ENCODE data around the gene DIABLO. TPM values are rescaled to one million over a fixed set of nuclear protein-coding genes. Genes with fewer than 3 reads are reported as not detected.
A peak's percentile ranks its signal among the peaks of the same experiment; 100 is the strongest.

The DIABLO gene
- total and polyA plus RNA-seq, 9 of the 15 experiments (the other 6 are each of a cell fraction or from before 2014, with no cell fraction given): 37.3 to 101 (median 80.1) TPM

GRCh38 chr12:122266230-122266901 is 40.5 kb upstream of the DIABLO start, which contains the start of gene VPS33A (continued):
- TF ChIP-seq, protein P1, sequence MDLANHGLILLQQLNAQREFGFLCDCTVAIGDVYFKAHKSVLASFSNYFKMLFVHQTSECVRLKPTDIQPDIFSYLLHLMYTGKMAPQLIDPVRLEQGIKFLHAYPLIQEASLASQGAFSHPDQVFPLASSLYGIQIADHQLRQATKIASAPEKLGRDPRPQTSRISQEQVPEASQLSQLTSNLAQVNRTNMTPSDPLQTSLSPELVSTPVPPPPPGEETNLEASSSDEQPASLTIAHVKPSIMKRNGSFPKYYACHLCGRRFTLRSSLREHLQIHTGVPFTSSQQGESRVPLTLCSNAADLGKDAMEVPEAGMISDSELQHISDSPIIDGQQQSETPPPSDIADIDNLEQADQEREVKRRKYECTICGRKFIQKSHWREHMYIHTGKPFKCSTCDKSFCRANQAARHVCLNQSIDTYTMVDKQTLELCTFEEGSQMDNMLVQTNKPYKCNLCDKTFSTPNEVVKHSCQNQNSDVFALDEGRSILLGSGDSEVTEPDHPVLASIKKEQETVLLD (IDR thresholded peaks at IDR 0.05): peak; percentile 91
- TF ChIP-seq PKNOX1 (IDR thresholded peaks at IDR 0.05): no peak
- TF ChIP-seq TRIM24 (IDR thresholded peaks at IDR 0.05): peak in 1 of 2 experiments; percentile 63; a peak in 1 of 4 replicates
- TF ChIP-seq, protein P2, sequence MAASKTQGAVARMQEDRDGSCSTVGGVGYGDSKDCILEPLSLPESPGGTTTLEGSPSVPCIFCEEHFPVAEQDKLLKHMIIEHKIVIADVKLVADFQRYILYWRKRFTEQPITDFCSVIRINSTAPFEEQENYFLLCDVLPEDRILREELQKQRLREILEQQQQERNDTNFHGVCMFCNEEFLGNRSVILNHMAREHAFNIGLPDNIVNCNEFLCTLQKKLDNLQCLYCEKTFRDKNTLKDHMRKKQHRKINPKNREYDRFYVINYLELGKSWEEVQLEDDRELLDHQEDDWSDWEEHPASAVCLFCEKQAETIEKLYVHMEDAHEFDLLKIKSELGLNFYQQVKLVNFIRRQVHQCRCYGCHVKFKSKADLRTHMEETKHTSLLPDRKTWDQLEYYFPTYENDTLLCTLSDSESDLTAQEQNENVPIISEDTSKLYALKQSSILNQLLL (CRISPR knock-in tag; IDR thresholded peaks at IDR 0.05; ENCODE audit: borderline replicate concordance): no peak
- TF ChIP-seq, protein P3, sequence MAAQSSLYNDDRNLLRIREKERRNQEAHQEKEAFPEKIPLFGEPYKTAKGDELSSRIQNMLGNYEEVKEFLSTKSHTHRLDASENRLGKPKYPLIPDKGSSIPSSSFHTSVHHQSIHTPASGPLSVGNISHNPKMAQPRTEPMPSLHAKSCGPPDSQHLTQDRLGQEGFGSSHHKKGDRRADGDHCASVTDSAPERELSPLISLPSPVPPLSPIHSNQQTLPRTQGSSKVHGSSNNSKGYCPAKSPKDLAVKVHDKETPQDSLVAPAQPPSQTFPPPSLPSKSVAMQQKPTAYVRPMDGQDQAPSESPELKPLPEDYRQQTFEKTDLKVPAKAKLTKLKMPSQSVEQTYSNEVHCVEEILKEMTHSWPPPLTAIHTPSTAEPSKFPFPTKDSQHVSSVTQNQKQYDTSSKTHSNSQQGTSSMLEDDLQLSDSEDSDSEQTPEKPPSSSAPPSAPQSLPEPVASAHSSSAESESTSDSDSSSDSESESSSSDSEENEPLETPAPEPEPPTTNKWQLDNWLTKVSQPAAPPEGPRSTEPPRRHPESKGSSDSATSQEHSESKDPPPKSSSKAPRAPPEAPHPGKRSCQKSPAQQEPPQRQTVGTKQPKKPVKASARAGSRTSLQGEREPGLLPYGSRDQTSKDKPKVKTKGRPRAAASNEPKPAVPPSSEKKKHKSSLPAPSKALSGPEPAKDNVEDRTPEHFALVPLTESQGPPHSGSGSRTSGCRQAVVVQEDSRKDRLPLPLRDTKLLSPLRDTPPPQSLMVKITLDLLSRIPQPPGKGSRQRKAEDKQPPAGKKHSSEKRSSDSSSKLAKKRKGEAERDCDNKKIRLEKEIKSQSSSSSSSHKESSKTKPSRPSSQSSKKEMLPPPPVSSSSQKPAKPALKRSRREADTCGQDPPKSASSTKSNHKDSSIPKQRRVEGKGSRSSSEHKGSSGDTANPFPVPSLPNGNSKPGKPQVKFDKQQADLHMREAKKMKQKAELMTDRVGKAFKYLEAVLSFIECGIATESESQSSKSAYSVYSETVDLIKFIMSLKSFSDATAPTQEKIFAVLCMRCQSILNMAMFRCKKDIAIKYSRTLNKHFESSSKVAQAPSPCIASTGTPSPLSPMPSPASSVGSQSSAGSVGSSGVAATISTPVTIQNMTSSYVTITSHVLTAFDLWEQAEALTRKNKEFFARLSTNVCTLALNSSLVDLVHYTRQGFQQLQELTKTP (IDR thresholded peaks at IDR 0.05; ENCODE audit: low read depth in 1 of 2, partially characterized antibody in 2 of 2): peak; percentile 15 to 93
- no peak for TF ChIP-seq ATF1 (CRISPR knock-in tag; IDR thresholded peaks at IDR 0.05)
- peak; percentile 87 for TF ChIP-seq ATF1 (tag; IDR thresholded peaks at IDR 0.05)
- peak; percentile 69; the same call in 1 of the 2 replicates for TF ChIP-seq BCOR (IDR thresholded peaks at IDR 0.05)
- no peak for TF ChIP-seq GTF2A2 (tag; IDR thresholded peaks at IDR 0.05)
- TF ChIP-seq, protein P4, sequence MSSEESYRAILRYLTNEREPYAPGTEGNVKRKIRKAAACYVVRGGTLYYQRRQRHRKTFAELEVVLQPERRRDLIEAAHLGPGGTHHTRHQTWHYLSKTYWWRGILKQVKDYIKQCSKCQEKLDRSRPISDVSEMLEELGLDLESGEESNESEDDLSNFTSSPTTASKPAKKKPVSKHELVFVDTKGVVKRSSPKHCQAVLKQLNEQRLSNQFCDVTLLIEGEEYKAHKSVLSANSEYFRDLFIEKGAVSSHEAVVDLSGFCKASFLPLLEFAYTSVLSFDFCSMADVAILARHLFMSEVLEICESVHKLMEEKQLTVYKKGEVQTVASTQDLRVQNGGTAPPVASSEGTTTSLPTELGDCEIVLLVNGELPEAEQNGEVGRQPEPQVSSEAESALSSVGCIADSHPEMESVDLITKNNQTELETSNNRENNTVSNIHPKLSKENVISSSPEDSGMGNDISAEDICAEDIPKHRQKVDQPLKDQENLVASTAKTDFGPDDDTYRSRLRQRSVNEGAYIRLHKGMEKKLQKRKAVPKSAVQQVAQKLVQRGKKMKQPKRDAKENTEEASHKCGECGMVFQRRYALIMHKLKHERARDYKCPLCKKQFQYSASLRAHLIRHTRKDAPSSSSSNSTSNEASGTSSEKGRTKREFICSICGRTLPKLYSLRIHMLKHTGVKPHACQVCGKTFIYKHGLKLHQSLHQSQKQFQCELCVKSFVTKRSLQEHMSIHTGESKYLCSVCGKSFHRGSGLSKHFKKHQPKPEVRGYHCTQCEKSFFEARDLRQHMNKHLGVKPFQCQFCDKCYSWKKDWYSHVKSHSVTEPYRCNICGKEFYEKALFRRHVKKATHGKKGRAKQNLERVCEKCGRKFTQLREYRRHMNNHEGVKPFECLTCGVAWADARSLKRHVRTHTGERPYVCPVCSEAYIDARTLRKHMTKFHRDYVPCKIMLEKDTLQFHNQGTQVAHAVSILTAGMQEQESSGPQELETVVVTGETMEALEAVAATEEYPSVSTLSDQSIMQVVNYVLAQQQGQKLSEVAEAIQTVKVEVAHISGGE (CRISPR knock-in tag; IDR thresholded peaks at IDR 0.05): peak in 1 of 3 experiments; percentile 91; a peak in 2 of 6 replicates
- TF ChIP-seq JUND (IDR thresholded peaks at IDR 0.05; ENCODE audit: borderline replicate concordance, low read depth, low read length): peak; percentile 47
- peak; percentile 14; the same call in 1 of the 3 replicates for TF ChIP-seq JUND (tag; IDR thresholded peaks at IDR 0.05; ENCODE audit: borderline replicate concordance, low read depth, low read length)
- TF ChIP-seq, protein P5, sequence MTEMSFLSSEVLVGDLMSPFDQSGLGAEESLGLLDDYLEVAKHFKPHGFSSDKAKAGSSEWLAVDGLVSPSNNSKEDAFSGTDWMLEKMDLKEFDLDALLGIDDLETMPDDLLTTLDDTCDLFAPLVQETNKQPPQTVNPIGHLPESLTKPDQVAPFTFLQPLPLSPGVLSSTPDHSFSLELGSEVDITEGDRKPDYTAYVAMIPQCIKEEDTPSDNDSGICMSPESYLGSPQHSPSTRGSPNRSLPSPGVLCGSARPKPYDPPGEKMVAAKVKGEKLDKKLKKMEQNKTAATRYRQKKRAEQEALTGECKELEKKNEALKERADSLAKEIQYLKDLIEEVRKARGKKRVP (CRISPR knock-in tag; IDR thresholded peaks at IDR 0.05): no peak
- peak; percentile 53; the same call in 1 of the 2 replicates for TF ChIP-seq CREB1 (IDR thresholded peaks at IDR 0.05)
- no peak; the same call in 1 of the 2 replicates for TF ChIP-seq CREB1 (CRISPR knock-in tag; IDR thresholded peaks at IDR 0.05)
